ENCODE data around the gene PMPCB. TPM values are rescaled to one million over a fixed set of nuclear protein-coding genes. Genes with fewer than 3 reads are reported as not detected.
A peak's percentile ranks its signal among the peaks of the same experiment; 100 is the strongest.

PMPCB gene
- total RNA-seq, 6 experiments from 2014 or later: 39.7 to 45.0 (median 44.0) TPM

DNA sequence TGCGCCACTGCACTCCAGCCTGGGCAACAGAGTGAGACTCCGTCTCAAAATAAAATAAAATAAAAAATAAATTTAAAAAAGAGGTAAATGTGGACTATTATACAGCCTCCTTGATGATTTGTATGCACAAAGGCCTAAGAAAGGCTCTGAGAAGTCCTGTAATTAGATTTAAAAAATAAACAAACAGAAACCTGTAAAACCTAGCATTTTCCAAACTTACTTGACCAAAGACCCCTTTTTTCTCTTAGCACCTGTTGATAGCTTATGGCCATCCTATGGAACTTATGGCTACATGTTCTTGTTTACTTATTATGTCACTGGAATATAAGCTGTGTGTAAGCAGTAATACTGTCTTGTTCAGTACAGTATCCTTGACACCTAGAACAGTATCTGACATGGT is 41.6 kb downstream of the PMPCB start:
- H3K4me3 ChIP-seq: no peak overlapping the region
- peaks cover 0 to 18% (median 0%) of the 10 kb centered on the region in 4 donors for H3K4me1 ChIP-seq
- WGBS (ENCODE audit: insufficient coverage, low coverage, low lambda C conversion rate, missing lambda C conversion rate): no CpG with 5 or more reads among the region's 2 CpGs
- H3K27me3 ChIP-seq: no peaks in the 10 kb centered on the region
- TF ChIP-seq, protein P1, sequence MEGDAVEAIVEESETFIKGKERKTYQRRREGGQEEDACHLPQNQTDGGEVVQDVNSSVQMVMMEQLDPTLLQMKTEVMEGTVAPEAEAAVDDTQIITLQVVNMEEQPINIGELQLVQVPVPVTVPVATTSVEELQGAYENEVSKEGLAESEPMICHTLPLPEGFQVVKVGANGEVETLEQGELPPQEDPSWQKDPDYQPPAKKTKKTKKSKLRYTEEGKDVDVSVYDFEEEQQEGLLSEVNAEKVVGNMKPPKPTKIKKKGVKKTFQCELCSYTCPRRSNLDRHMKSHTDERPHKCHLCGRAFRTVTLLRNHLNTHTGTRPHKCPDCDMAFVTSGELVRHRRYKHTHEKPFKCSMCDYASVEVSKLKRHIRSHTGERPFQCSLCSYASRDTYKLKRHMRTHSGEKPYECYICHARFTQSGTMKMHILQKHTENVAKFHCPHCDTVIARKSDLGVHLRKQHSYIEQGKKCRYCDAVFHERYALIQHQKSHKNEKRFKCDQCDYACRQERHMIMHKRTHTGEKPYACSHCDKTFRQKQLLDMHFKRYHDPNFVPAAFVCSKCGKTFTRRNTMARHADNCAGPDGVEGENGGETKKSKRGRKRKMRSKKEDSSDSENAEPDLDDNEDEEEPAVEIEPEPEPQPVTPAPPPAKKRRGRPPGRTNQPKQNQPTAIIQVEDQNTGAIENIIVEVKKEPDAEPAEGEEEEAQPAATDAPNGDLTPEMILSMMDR (IDR thresholded peaks at IDR 0.05): no peak
- TF ChIP-seq POLR2A (IDR thresholded peaks at IDR 0.05): no peak
- H3K36me3 ChIP-seq: peaks cover 0 to 48% (median 20%) of the 10 kb centered on the region in 4 donors
- ATAC-seq (no peak), DNase-seq (no peak)
- no peak overlapping the region for H3K27ac ChIP-seq
- no peaks in the 10 kb centered on the region for H3K9me3 ChIP-seq
- intact Hi-C loops (cut with DNase I): no loop called here

DNA sequence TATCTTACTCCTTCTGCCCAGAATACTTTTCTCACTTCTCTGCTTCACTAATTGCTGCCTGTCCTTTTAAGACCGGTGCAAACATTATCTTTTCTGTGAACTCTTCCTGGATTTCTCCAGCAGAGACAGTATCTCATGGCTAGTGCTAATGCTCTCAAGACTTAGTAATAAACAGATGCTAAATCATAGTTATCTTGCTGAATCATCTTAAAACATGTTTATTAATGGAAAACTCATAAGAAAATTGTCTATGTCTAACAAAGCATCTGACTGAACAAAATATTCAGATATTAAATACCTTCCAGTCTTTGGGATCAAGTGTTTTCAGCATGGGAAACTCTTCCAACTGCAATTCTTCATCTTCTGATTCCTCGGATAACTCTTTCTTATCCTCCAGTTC is 44.2 kb downstream of the PMPCB start:
- DNase-seq (no peak), ATAC-seq (no peak)
- Histone ChIP-seq H3K27ac (no peak overlapping the region), H3K36me3 (peaks cover 0 to 37% (median 20%) of the 10 kb centered on the region in 4 donors), H3K27me3 (no peaks in the 10 kb centered on the region), H3K4me3 (no peak overlapping the region), H3K9me3 (no peaks in the 10 kb centered on the region), H3K4me1 (peaks cover 0 to 18% (median 2%) of the 10 kb centered on the region in 4 donors)
- intact Hi-C loops (cut with DNase I): no loop called here
- TF ChIP-seq POLR2A (IDR thresholded peaks at IDR 0.05): no peak
- TF ChIP-seq, protein P1 (IDR thresholded peaks at IDR 0.05): no peak
- 85% methylated on average over 2 of the region's 2 CpGs for WGBS (ENCODE audit: insufficient coverage, low coverage, low lambda C conversion rate, missing lambda C conversion rate)

DNA sequence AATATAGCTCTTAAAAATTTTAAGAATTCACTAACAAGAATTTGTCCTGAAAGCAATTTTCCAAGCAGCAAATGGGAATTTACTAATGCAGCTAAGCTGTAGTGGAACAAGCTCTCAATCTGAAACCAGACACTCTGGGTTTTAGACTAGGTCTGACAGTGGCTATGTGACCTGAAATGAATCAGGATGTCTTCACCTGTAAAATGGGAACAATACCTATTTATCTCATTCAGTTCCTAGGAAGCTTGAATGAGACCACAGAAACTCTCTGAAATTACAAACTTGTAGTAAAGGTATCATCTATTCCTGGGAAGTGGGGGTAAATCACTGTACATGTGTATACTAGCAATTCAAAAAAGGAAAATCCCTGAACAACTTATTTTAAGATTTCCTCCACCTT is 46.1 kb downstream of the PMPCB start:
- Histone ChIP-seq H3K4me3 (peak overlapping the region; percentile 90 to 98 (median 96)), H3K4me1 (peaks cover 0 to 18% (median 2%) of the 10 kb centered on the region in 4 donors), H3K36me3 (peaks cover 0 to 20% (median 7%) of the 10 kb centered on the region in 4 donors), H3K9me3 (no peaks in the 10 kb centered on the region), H3K27ac (peak overlapping the region in 1 of 3 donors; percentile 76), H3K27me3 (no peaks in the 10 kb centered on the region)
- DNase-seq (no peak), ATAC-seq (no peak)
- intact Hi-C loops (cut with DNase I): no loop called here
- TF ChIP-seq, protein P1 (IDR thresholded peaks at IDR 0.05): no peak
- no peak for TF ChIP-seq POLR2A (IDR thresholded peaks at IDR 0.05)

DNA sequence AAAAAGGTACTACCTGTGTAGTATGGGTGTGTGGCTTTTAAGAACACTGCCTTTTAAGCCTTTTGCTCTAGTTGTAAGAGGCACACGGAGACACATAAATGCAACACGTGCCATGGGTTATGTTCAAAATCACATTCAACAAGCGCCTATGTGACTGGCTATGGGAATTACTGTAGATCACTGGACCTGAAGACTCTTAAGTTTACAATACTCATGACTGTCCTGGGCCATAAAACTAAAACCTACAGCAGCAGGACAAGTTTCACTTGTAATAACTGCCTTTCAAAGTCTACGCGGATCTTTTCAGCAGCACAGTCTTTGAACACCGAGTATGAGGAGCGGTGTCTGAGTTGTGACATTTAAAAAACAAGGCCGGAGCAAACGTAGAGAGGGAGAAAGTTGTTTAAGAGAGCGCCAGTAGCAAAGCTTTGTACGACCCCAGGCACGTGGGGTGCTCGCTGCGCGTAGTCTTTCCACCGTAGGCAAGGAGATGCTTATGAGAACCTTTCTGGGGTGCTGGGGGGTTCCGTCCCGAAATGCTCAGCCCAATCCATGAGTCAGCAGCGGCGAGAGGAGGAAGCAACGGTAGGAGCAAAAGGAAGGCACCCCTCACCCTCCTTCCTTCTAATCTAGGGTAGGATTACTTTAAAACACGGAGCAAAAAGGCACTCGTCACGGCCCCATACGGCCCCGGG is 46.7 kb downstream of the PMPCB start:
- Histone ChIP-seq H3K9me3 (no peaks in the 10 kb centered on the region), H3K27ac (peak overlapping the region; percentile 62 to 83 (median 76)), H3K27me3 (no peaks in the 10 kb centered on the region), H3K4me1 (peaks cover 0 to 22% (median 2%) of the 10 kb centered on the region in 4 donors), H3K36me3 (peaks cover 0 to 20% (median 7%) of the 10 kb centered on the region in 4 donors), H3K4me3 (peak overlapping the region; percentile 90 to 98 (median 96))
- DNase-seq (peak in 1 of 3 donors; percentile 56), ATAC-seq (peak in 3 of 4 donors; percentile 28 to 45 (median 42))
- 1% methylated on average over 26 of the region's 26 CpGs for WGBS (ENCODE audit: insufficient coverage, low coverage, low lambda C conversion rate, missing lambda C conversion rate)
- TF ChIP-seq POLR2A (IDR thresholded peaks at IDR 0.05): no peak
- TF ChIP-seq, protein P1 (IDR thresholded peaks at IDR 0.05): no peak
- intact Hi-C loops (cut with DNase I): no loop called here
